HEK293 (cell line): ENCODE measurements around the gene DNAH8.

Experiments
- RBAK ChIP-seq: fragments of 450-650 bp; formaldehyde crosslinking; IDR thresholded peaks from 2 replicates; pipeline ENCODE4 v1.5.1; 2016; ENCODE audit warnings: missing biosample characterization, missing genetic modification characterization
- TRIM28 ChIP-seq: IDR thresholded peaks from 2 replicates; pipeline ENCODE4 v1.6.1; 2011; ENCODE audit warnings: low read length, control low read depth, borderline replicate concordance
- ZBTB10 ChIP-seq: fragments of 450-650 bp; formaldehyde crosslinking; IDR thresholded peaks from 2 replicates; pipeline ENCODE4 v1.5.1; 2016; ENCODE audit warnings: missing biosample characterization, missing genetic modification characterization
- ZFP41 ChIP-seq: fragments of 450-650 bp; formaldehyde crosslinking; IDR thresholded peaks from 2 replicates; pipeline ENCODE4 v1.5.1; 2016; ENCODE audit warnings: missing biosample characterization, missing genetic modification characterization, borderline replicate concordance
- ZNF184 ChIP-seq: fragments of 450-650 bp; IDR thresholded peaks from 2 replicates; pipeline ENCODE4 v1.5.1; 2018; ENCODE audit warnings: missing biosample characterization, mild to moderate bottlenecking, missing genetic modification characterization
- ZNF561 ChIP-seq: fragments of 450-650 bp; IDR thresholded peaks from 2 replicates; pipeline ENCODE4 v1.5.1; 2018; ENCODE audit warnings: missing biosample characterization, missing genetic modification characterization, borderline replicate concordance
- ZNF610 ChIP-seq: fragments of 450-650 bp; formaldehyde crosslinking; IDR thresholded peaks from 2 replicates; pipeline ENCODE4 v1.5.1; 2016; ENCODE audit warnings: missing biosample characterization, missing genetic modification characterization, borderline replicate concordance
- ZNF704 ChIP-seq: fragments of 450-650 bp; formaldehyde crosslinking; IDR thresholded peaks from 2 replicates; pipeline ENCODE4 v1.5.1; 2016; ENCODE audit warnings: missing biosample characterization, missing genetic modification characterization
- ZNF777 ChIP-seq: fragments of 450-650 bp; formaldehyde crosslinking; IDR thresholded peaks from 2 replicates; pipeline ENCODE4 v1.5.1; 2017; ENCODE audit warnings: missing biosample characterization, missing genetic modification characterization, borderline replicate concordance
- ZNF791 ChIP-seq: fragments of 450-650 bp; formaldehyde crosslinking; IDR thresholded peaks from 2 replicates; pipeline ENCODE4 v1.5.1; 2016; ENCODE audit warnings: missing biosample characterization, missing genetic modification characterization
- TF ChIP-seq, protein P1 (sequence below): fragments of 450-650 bp; formaldehyde crosslinking; IDR thresholded peaks from 2 replicates; pipeline ENCODE4 v1.5.1; 2016; ENCODE audit warnings: missing biosample characterization, missing genetic modification characterization
- TF ChIP-seq, protein P2 (sequence below): fragments of 450-650 bp; formaldehyde crosslinking; IDR thresholded peaks from 2 replicates; pipeline ENCODE4 v1.5.1; 2016; ENCODE audit warnings: missing biosample characterization, missing genetic modification characterization

DNA sequence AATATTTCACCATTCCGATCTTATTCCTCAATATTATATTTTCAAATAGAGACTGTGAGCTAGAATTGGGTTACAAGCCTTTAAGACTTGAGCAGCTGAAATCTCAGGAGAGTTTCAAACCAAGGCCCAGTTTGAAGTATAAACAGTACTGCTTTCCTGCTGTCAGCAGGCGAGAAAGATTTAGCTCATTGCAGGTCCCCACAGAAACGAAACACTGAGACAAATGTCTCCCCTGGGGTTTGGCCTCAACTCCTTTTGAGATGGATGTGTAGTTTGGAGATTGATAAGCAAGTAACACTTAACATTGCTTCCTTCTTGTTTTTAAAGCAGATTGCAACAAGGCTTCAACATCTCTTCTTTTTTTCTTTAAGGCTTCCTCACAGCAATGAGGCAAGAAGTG lies 311.1 kb downstream of the DNAH8 start:
- TF ChIP-seq, protein P1, sequence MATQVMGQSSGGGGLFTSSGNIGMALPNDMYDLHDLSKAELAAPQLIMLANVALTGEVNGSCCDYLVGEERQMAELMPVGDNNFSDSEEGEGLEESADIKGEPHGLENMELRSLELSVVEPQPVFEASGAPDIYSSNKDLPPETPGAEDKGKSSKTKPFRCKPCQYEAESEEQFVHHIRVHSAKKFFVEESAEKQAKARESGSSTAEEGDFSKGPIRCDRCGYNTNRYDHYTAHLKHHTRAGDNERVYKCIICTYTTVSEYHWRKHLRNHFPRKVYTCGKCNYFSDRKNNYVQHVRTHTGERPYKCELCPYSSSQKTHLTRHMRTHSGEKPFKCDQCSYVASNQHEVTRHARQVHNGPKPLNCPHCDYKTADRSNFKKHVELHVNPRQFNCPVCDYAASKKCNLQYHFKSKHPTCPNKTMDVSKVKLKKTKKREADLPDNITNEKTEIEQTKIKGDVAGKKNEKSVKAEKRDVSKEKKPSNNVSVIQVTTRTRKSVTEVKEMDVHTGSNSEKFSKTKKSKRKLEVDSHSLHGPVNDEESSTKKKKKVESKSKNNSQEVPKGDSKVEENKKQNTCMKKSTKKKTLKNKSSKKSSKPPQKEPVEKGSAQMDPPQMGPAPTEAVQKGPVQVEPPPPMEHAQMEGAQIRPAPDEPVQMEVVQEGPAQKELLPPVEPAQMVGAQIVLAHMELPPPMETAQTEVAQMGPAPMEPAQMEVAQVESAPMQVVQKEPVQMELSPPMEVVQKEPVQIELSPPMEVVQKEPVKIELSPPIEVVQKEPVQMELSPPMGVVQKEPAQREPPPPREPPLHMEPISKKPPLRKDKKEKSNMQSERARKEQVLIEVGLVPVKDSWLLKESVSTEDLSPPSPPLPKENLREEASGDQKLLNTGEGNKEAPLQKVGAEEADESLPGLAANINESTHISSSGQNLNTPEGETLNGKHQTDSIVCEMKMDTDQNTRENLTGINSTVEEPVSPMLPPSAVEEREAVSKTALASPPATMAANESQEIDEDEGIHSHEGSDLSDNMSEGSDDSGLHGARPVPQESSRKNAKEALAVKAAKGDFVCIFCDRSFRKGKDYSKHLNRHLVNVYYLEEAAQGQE (tag by site-specific recombination): no peak
- no peak for TF ChIP-seq ZFP41
- TF ChIP-seq ZNF561 (tag by site-specific recombination): no peak
- no peak for TF ChIP-seq ZNF791 (tag by site-specific recombination)
- TF ChIP-seq ZNF610 (tag by site-specific recombination): no peak
- no peak for TF ChIP-seq ZNF704 (tag by site-specific recombination)
- TF ChIP-seq, protein P2, sequence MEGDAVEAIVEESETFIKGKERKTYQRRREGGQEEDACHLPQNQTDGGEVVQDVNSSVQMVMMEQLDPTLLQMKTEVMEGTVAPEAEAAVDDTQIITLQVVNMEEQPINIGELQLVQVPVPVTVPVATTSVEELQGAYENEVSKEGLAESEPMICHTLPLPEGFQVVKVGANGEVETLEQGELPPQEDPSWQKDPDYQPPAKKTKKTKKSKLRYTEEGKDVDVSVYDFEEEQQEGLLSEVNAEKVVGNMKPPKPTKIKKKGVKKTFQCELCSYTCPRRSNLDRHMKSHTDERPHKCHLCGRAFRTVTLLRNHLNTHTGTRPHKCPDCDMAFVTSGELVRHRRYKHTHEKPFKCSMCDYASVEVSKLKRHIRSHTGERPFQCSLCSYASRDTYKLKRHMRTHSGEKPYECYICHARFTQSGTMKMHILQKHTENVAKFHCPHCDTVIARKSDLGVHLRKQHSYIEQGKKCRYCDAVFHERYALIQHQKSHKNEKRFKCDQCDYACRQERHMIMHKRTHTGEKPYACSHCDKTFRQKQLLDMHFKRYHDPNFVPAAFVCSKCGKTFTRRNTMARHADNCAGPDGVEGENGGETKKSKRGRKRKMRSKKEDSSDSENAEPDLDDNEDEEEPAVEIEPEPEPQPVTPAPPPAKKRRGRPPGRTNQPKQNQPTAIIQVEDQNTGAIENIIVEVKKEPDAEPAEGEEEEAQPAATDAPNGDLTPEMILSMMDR (tag by site-specific recombination): no peak
- no peak for TF ChIP-seq TRIM28
- TF ChIP-seq ZNF184 (tag by site-specific recombination): no peak
- TF ChIP-seq ZBTB10 (tag by site-specific recombination): no peak
- no peak for TF ChIP-seq ZNF777
- TF ChIP-seq RBAK (tag by site-specific recombination): no peak
